ENCODE results near the gene TNFRSF4. TPM values are rescaled to one million over a fixed set of nuclear protein-coding genes. Genes with fewer than 3 reads are reported as not detected.

The TNFRSF4 gene
- total RNA-seq, 1 experiment from 2014 or later: 0.37 TPM

DNA sequence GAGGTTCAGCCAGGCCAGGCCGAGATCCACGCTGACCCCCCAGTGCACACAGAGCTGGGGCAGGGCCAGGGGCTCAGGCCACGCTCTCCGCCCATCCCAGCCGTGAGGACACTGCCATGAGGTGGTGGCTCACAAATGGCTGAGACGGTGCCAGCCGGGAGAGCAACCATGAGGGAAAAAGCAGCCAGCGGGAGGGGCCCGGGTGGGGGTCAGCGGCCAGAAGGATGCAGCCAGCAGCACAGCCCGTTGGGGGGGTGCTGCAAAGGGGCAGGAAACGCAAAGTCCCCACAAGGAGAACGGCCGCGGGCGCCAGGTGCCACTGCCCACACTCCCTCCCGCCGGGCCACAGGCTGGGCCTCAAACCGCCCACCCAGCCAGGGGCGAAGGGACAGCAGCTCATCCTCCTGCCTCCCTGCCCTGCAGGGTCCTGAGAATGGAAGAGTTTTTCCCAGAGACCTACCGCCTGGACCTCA is 32.0 kb downstream of the TNFRSF4 start:
- no peak overlapping the region for H2AFZ ChIP-seq (ENCODE audit: low read depth, low read length, poor library complexity, severe bottlenecking)
- H3K36me3 ChIP-seq (ENCODE audit: control insufficient read depth in 1 of 2, insufficient read depth in 2 of 2, low read length in 2 of 2): no peaks in the 10 kb centered on the region
- intact Hi-C loops (cut with micrococcal nuclease): no loop called here
- H3K9ac ChIP-seq (ENCODE audit: low read length): no peak overlapping the region
- H3K4me3 ChIP-seq (replicated peaks in 1 of 2; ENCODE audit: low read depth in 1 of 2, low read length in 2 of 2): no peak overlapping the region
- H4K20me1 ChIP-seq (ENCODE audit: insufficient read depth): no peaks in the 10 kb centered on the region
- ChIA-PET POLR2A (no interaction called here), RAD21 (ENCODE audit: low non-redundant PET in 1 of 2, low total read pairs in 2 of 2, uncharacterized antibody in 2 of 2, unreplicated experiment in 2 of 2) (no interaction called here), CTCF (no interaction called here)
- TF ChIP-seq SP1 (IDR thresholded peaks at IDR 0.05; ENCODE audit: low read depth): no peak
- no peak for TF ChIP-seq SRF (IDR thresholded peaks at IDR 0.05; ENCODE audit: low read depth)
- no peak for TF ChIP-seq JUND (IDR thresholded peaks at IDR 0.05)
- TF ChIP-seq EGR1 (IDR thresholded peaks at IDR 0.05; ENCODE audit: low read depth): no peak
- no peak for TF ChIP-seq SIN3A (IDR thresholded peaks at IDR 0.05; ENCODE audit: low read depth)
- TF ChIP-seq TCF7L2 (IDR thresholded peaks at IDR 0.05; ENCODE audit: borderline replicate concordance, extremely low read depth, insufficient read depth, insufficient read length): no peak
- TF ChIP-seq RAD21 (IDR thresholded peaks at IDR 0.05; ENCODE audit: low read depth): no peak
- H3K4me2 ChIP-seq (ENCODE audit: low read length): no peak overlapping the region
- no peak overlapping the region for H3K27ac ChIP-seq (ENCODE audit: low read depth, low read length)
- H3K9me2 ChIP-seq (ENCODE audit: insufficient read depth): no peaks in the 10 kb centered on the region
- H3K79me2 ChIP-seq (ENCODE audit: insufficient read depth, low read length): no peaks in the 10 kb centered on the region
- H3K27me3 ChIP-seq (ENCODE audit: insufficient read depth, low read length): no peaks in the 10 kb centered on the region
- H3K9me3 ChIP-seq (ENCODE audit: control insufficient read depth in 1 of 2, insufficient read depth in 1 of 2, low read depth in 1 of 2, low read length in 2 of 2): no peaks in the 10 kb centered on the region
- ATAC-seq (no peak), DNase-seq (ENCODE audit: low read depth, low spot score) (no peak)
- peaks cover 0 to 3% of the 10 kb centered on the region in 2 experiments; a peak in 2 of 4 replicates for H3K4me1 ChIP-seq (ENCODE audit: control insufficient read depth in 1 of 2, insufficient read depth in 2 of 2, low read length in 2 of 2)
- BruUV-seq (replicated peaks): no TSS peak

DNA sequence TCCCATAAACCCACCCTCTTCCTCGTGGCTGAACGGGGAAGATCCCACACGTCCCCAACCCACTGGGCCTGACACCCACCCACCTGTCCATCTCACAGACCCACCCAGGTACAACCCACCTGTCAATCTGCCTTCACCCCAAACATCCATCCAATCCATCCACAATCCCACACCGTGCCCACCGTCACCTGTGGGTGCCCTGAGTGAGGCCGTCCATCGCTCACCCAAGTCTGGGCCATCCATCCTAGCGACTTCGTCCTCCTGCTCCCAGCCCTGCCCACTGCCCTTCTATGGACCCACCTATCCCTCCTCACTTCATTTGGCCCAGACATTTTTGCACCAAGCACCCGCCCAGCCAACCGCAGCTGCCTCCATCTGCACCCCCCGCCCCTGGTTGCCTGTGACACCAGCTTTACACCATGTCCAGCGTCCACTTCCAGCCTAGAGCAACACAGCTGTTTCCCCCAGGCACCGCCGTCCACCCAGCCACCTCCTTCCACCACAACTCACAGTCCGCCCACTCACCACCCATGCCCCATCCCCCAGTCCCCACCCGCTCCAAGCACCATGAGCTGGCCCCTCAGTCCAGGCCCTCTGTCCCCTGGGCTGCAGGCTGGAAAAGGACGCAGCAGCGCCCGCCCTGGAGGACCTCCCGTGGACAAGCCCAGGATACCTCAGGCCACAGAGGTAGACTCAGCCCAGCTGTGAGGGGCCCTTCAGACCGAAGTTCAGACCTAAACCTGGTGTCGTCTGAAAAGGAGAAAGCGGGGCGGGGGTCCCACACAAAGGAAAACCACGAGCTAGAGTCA is 32.6 kb downstream of the TNFRSF4 start:
- H3K36me3 ChIP-seq (ENCODE audit: control insufficient read depth in 1 of 2, insufficient read depth in 2 of 2, low read length in 2 of 2): no peaks in the 10 kb centered on the region
- ATAC-seq (no peak), DNase-seq (ENCODE audit: low read depth, low spot score) (no peak)
- H3K4me2 ChIP-seq (ENCODE audit: low read length): no peak overlapping the region
- POLR2A ChIA-PET: no interaction called here
- H3K4me1 ChIP-seq (ENCODE audit: control insufficient read depth in 1 of 2, insufficient read depth in 2 of 2, low read length in 2 of 2): peaks cover 2 to 7% of the 10 kb centered on the region in 2 experiments; a peak in 1 of 4 replicates
- no peaks in the 10 kb centered on the region for H4K20me1 ChIP-seq (ENCODE audit: insufficient read depth)
- no peaks in the 10 kb centered on the region for H3K79me2 ChIP-seq (ENCODE audit: insufficient read depth, low read length)
- intact Hi-C loops (cut with micrococcal nuclease): no loop called here
- no peak overlapping the region for H3K9ac ChIP-seq (ENCODE audit: low read length)
- no TSS peak for BruUV-seq (replicated peaks)
- H3K27me3 ChIP-seq (ENCODE audit: insufficient read depth, low read length): no peaks in the 10 kb centered on the region
- H3K27ac ChIP-seq (ENCODE audit: low read depth, low read length): no peak overlapping the region
- no peak overlapping the region for H2AFZ ChIP-seq (ENCODE audit: low read depth, low read length, poor library complexity, severe bottlenecking)
- no peak overlapping the region for H3K4me3 ChIP-seq (replicated peaks in 1 of 2; ENCODE audit: low read depth in 1 of 2, low read length in 2 of 2)
- RAD21 ChIA-PET (ENCODE audit: low non-redundant PET in 1 of 2, low total read pairs in 2 of 2, uncharacterized antibody in 2 of 2, unreplicated experiment in 2 of 2): no interaction called here
- H3K9me2 ChIP-seq (ENCODE audit: insufficient read depth): no peaks in the 10 kb centered on the region
- no peaks in the 10 kb centered on the region for H3K9me3 ChIP-seq (ENCODE audit: control insufficient read depth in 1 of 2, insufficient read depth in 1 of 2, low read depth in 1 of 2, low read length in 2 of 2)
- CTCF ChIA-PET: no interaction called here
- no peak for TF ChIP-seq EGR1 (IDR thresholded peaks at IDR 0.05; ENCODE audit: low read depth)
- no peak for TF ChIP-seq MAX (IDR thresholded peaks at IDR 0.05)
- no peak for TF ChIP-seq ZNF274 (IDR thresholded peaks at IDR 0.05; ENCODE audit: low read depth, low read length)
- TF ChIP-seq CBX3 (IDR thresholded peaks at IDR 0.05; ENCODE audit: low read depth): no peak
- TF ChIP-seq POLR2A (IDR thresholded peaks at IDR 0.05; ENCODE audit: borderline replicate concordance, extremely low read depth, insufficient read depth, insufficient read length): no peak
- no peak for TF ChIP-seq JUND (IDR thresholded peaks at IDR 0.05)
- no peak for TF ChIP-seq EZH2phosphoT487 (IDR thresholded peaks at IDR 0.05; ENCODE audit: borderline replicate concordance)
- no peak for TF ChIP-seq CEBPB (IDR thresholded peaks at IDR 0.05; ENCODE audit: low read depth)
- TF ChIP-seq SRF (IDR thresholded peaks at IDR 0.05; ENCODE audit: low read depth): no peak
- TF ChIP-seq REST (IDR thresholded peaks at IDR 0.05; ENCODE audit: low read depth): no peak
- no peak for TF ChIP-seq SIN3A (IDR thresholded peaks at IDR 0.05; ENCODE audit: low read depth)
- no peak for TF ChIP-seq CTCF (IDR thresholded peaks at IDR 0.05 in 2 of 3, conservative IDR thresholded peaks at IDR 0.05 in 1 of 3; ENCODE audit: borderline replicate concordance in 1 of 3, insufficient read depth in 1 of 3, low read depth in 2 of 3, low read length in 2 of 3)
- no peak for TF ChIP-seq RAD21 (IDR thresholded peaks at IDR 0.05; ENCODE audit: low read depth)

Data from HCT116 (cell line).